GM18517 (cell line): ENCODE data around the gene LAMA5.

Source experiments
- ATAC-seq: cut with Tn5 transposase; IDR thresholded peaks from one replicate; pipeline ENCODE4 v1.9.1; 2021; ENCODE audit warnings: mild to moderate bottlenecking, moderate library complexity; ENCODE audit not compliant: unreplicated experiment

LAMA5 gene

DNA sequence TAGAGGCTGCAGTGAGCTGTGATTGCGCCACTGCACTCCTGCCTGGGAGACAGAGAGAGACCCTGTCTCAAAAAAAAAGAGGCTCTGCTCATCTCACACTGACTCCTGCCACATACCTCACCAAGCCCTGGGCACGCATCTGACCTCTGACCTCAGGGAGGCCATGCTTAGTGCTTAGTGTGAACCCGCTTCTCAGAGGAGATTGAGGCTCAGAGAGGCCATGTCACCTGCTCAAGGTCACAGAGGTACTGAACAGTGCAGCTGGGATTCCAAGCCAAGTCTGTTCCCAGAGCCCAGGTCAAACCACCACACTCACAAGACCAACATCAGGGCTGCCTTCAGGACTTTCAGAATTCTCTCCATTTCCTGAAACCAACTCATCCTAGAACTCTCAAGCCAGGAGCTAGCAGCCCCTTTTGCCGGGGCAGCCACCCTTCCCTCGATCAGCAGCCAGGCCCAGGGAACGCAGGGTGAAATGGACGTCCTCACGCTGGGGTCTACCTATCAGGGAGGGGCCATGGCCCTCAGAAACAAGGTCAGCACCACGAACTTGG is 37.1 kb upstream of the LAMA5 start:
- ATAC-seq, result no peak

DNA sequence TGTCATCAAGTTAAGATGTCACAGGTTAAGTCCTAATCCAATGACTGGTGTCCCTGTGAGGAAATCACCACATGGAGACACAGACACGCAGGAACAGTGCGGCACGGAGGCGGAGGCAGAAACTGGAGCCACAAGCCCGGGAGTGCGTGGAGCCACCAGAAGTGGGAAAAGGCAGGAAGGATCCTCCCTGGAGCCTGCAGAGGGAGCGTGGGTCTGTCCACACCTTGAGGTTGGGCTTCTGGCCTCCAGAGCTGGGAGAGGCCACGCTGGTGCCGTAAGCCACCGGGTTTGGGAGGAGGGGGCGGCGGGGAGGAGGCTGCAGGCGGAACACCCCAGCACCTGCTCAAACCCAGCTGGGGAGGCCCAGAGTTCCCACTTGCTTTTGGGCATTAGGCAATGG is 36.2 kb upstream of the LAMA5 start:
- no peak for ATAC-seq

DNA sequence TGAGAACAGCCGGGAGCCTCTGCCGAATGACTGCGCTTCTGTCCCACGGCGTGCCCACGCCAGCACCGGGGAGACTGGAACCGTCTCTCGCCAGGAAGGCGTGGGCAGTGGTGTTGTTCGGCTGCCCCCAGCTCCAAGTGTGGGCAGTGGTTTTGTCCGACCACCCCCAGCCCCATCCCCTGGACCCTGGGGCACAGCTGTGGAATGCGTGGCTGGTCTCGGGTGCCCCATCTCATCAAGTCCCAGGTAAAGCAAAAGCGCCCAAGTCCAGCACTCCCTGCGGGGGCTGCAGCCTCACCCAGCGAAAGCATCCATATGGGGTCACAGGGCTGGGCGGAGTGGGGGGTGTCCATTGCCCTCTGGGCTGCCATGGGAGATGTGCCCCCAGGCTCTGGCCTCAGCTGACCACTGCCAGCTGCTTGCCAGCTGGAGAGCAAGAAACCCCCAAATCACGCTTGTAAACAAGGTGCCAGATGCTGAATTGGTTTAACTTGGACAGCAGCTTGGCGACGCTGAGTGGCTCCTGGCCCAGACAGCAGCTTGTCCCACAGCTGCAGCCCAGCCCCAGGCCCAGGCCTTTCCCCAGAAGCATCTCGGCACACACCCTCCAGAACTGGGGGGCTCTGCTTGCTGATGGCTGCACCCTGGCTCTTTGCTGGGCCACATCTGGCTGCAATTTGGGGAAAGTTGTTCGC is 35.5 kb upstream of the LAMA5 start:
- ATAC-seq, result no peak

DNA sequence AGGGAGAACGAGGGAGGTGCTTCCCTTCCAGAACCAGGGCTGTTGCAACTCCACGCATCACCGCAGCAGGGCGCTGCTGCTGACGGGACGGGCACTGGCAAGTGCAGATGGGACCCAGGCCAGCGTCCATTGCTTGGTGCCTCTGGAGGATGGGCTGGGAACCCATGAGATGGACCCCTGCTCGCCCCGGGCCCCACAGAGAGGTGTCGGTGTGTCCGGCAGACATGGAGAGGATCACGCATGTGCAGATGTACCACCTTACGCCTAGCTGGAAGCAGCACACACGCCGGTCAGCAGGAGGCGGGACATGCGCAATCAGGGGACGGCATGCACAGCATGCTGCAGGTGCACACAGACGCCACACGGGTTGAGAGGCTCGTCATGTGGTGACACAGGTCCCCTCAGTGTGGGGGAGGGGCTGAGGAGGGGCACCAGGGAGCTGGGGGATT is 34.2 kb upstream of the LAMA5 start:
- ATAC-seq, result no peak

DNA sequence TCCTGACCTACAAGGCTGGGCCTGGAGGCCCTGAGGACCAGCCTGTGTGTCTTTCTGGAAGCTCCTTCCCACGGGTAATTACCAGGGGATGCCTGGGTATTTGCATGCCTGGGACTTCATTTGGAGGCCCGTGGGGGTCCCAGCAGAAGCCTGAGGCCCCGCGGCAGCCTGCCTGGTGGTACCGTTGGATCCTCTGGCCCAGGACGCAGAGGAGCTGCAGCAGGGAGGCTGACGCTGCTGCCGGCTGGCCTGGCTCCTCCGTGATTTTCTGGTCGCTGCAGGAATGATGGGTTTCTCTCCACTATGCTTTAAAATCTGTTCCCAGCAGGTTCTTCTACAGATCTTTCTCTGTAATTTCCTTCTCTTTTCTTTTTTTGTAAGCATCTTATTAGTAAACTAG is 33.4 kb upstream of the LAMA5 start:
- no peak for ATAC-seq

- no peak for ATAC-seq
Measured at GRCh38 chr20:62400021-62400420, 32.9 kb upstream of the LAMA5 start.

DNA sequence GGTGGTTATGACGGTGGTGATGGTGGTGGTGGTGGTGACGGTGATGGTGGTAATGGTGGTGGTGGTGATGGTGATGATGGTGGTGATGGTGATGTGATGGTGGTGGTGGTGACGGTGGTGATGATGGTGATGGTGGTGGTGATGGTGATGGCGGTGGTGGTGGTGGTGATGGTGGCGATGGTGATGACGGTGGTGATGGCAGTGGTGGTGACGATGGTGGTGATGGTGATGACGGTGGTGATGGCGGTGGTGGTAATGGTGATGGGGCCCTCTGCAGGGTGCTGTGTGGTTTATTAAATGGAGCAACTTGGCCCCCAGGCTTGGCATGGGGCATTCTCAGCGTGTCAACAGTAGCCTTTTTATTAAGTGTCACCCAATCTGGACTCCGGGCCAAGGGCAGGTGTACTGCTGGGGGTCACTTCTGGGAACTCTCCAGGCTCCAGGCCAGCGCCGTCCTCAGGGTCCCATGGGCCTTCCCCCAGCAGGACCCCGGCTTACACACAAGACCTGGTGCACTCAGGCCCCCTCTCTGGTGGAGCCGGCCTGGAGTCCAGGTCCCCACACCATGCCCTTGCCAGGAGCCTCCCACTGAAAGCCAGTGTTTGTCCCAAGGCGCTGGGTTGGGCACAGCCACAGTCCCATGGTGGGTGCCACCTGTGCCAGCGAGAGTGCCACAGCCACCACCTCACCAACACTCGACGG is 31.2 kb upstream of the LAMA5 start:
- ATAC-seq, result no peak

GRCh38 chr20:62396367-62397239 is 29.5 kb upstream of the LAMA5 start:
- no peak for ATAC-seq

DNA sequence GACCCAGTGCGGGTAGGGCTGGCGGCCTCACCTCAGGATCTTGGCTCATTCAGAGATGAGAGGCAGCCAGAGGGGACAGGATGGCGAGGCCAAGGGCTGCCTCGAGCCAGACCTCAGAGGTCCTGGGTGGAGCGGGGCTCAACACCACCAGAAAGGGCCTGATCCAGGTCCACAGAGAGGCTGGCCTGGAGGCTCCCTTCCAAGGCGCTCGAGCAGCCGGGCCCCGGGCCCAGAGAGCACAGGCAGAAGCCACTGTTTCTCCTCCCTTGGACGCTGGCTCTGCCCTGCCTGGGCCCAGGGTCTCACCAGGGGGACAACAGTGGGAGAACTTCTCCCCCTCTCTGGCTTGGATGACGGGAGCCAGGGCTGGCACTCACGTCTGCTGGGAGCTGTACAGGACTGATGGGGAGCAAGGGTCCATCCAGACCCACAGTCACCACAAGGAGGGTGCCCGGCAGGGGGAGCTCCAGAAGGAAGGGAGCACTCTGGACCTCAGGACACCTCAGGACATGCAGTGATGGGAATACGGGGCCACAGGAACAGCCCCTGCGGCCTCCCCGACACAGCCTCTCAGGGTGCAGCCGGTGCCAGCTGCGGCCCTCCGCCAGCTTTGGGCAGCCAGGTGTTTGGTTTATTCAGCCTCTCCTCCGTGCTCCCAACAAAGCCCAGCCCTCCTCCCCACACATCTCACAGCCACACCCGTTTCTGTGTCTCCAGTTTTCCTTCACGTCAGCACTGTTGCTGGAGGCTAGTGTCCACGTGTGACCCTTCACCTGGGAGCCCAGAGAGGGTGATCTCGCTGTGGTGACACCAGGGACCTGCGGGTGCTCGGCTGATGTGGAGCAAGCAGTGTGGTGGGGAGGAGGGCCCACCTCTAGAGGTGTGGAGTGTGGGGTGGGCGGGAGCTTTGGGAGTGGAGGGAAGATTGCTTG is 28.5 kb upstream of the LAMA5 start:
- no peak for ATAC-seq

DNA sequence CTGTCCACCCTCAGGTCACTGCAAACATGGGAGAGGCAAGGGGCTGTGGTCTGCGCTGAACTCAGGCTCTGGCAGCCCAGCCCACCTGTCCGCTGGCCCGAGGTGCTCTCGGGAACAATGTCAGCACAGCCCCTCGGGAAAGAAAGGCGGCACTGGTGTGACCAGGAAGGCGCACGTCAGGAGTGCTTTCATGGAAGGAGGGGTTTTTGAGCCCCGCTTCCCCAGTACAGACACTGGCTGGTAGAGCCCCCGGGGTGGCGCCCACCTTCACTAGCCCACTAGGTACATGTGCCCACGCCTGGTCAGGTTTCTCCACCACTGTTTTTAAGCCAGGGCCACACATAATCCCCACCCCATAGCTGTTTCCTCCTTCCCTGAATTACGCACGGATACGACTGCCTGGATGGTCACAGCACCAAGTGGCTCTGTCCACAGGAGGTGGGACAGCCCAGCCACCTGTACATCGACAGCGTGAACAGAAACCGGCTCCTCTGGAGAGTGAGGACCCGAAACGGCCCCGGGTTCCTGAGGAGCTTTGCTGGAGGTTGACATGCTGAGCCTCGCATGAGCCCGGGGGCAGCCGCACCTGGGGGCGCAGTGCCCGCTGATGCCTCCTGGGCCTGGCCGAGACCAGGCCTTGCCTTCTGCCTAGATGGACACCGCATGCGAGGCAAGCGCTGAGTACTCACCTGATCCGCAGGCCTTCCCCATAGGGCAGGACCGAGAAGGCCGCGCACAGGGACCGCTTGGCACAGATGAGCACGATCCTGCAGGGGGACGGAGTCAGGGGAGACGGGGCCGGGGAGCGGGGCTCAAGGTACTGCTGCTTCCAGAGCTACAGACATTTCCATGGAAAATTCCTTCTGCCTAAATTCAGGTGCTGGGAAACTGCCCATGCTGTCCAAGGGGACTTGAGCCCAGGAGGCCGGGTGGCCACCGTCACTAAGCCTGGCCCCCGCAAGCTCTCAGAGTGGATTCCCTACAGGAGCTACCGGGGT is 27.4 kb upstream of the LAMA5 start:
- ATAC-seq, result no peak

GRCh38 chr20:62393830-62394229 is 26.7 kb upstream of the LAMA5 start:
- ATAC-seq, result no peak

- ATAC-seq, result no peak
Measured at GRCh38 chr20:62393335-62393665, 26.2 kb upstream of the LAMA5 start.

GRCh38 chr20:62392621-62393334 is 25.7 kb upstream of the LAMA5 start:
- ATAC-seq, result no peak

DNA sequence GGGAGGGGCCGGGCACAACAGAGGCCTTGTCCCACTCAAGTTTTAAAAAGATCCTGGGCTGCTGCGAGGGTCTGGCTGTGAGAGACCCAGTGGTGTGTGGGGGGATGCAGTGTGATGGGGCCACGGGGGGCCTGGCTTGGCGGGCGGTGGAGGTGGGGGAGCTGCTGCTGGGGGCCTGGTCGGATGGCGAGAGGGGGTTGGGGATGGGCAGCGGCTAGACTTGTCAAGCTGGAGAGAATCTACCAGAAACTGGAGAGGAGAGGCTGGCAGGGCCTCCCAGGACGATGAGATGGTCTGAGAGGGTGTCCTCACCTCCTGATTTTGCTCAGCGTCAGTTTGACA is 24.9 kb upstream of the LAMA5 start:
- no peak for ATAC-seq

- no peak for ATAC-seq
Measured at GRCh38 chr20:62391165-62392076, 24.3 kb upstream of the LAMA5 start.

- no peak for ATAC-seq
Measured at GRCh38 chr20:62390317-62391164, 23.4 kb upstream of the LAMA5 start.

DNA sequence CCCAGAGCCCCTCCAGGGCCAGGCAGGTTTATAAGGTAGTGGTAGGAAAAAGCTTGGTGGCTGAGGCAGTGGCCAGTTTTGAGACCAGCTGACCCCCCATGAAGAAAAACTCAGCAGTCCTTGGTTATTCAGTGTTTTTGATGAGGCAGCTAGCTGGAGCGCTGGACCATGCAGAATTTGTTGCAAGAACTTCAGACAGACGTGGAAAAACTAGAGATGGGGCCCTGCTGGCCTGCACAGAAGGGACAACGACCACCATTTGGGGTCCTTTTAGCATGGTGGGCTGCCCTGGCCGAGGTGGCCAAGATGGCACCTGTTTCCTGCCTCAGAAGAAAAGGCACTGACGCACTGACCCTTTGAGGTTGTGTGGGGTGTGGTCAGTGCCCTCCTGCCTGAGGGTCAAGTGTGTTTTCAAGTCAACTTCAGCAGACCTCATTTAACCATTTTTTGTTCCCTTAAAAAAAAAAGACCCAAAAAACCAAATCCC is 22.5 kb upstream of the LAMA5 start:
- no peak for ATAC-seq
